HepG2 (cell line): ENCODE results near the gene FNDC3B. TPM values are rescaled to one million over a fixed set of nuclear protein-coding genes. Genes with fewer than 3 reads are reported as not detected.

ENCODE experiments used
- ATAC-seq: fragments of 200-7000 bp; cut with Tn5 transposase; 3 replicates; pipeline ENCODE4 v1.9.1; 2020; ENCODE audit warnings: mild to moderate bottlenecking, moderate library complexity
- BruUV-seq: library from RNA; stranded (reverse); fragments of 400-500 nt; replicated peaks from 2 replicates; lab custom pipeline; 2021; lab: Mats Ljungman, UMichigan
- CTCF ChIA-PET: fragments of 300-600 bp; formaldehyde crosslinking; extraction: SDS; loops from one replicate; lab custom pipeline; 2021; ENCODE audit warnings: low total read pairs, inconsistent platforms, low intra/inter-chr PET ratio; lab: Yijun Ruan, JAX
- POLR2A ChIA-PET: fragments of 350-600 bp; sonication (Branson Sonifier 250); formaldehyde crosslinking; loops from one replicate; lab custom pipeline; 2020; ENCODE audit warnings: antibody characterized with exemption, inconsistent platforms; lab: Yijun Ruan, JAX
- DNase-seq: peaks from one replicate; pipeline ENCODE4 v3.0.0-alpha.2; 2015; ENCODE audit warnings: low spot score
- FAIRE-seq: peaks from 3 replicates; lab custom pipeline; 2011; peaks lifted over from hg19 to GRCh38; lab: Jason Lieb, UNC
- H2AFZ ChIP-seq: one replicate; pipeline ENCODE4 v1.6.1; 2011; ENCODE audit warnings: low read length, inconsistent platforms
- H3K27ac ChIP-seq: fragments of 300-600 bp; 3 replicates; pipeline ENCODE4 v1.8.0; 2011; ENCODE audit warnings: mixed run types, mild to moderate bottlenecking, mixed read lengths, low read length, inconsistent platforms; ENCODE audit not compliant: insufficient read depth; ENCODE audit errors: extremely low read length
- H3K27me3 ChIP-seq, 2 experiments: fragments of 200-600 bp in 1 of 2; 2 replicates in 1 of 2; 3 replicates in 1 of 2; pipeline versions ENCODE4 v1.6.0 to v1.8.0; 2011; ENCODE audit warnings: low read length in 2 of 2, mild to moderate bottlenecking in 2 of 2, moderate library complexity in 2 of 2, inconsistent platforms in 1 of 2; ENCODE audit not compliant: insufficient read depth in 2 of 2, control insufficient read depth in 1 of 2
- H3K36me3 ChIP-seq, 2 experiments: fragments of 200-600 bp in 1 of 2; replicated peaks in 1 of 2; 2 replicates in 1 of 2; 3 replicates in 1 of 2; pipeline versions ENCODE4 v1.5.1 to v1.8.0; 2011; ENCODE audit warnings: low read length in 2 of 2, inconsistent platforms in 1 of 2; ENCODE audit not compliant: insufficient read depth in 2 of 2, control insufficient read depth in 1 of 2
- H3K4me1 ChIP-seq: 2 replicates; pipeline ENCODE4 v1.5.1; 2012; ENCODE audit warnings: low read length, inconsistent platforms; ENCODE audit not compliant: insufficient read depth
- H3K4me2 ChIP-seq: 2 replicates; pipeline ENCODE4 v1.6.0; 2011; ENCODE audit warnings: low read depth, low read length, inconsistent platforms
- H3K4me3 ChIP-seq, 3 experiments: fragments of 200-600 bp in 1 of 3; sonication (generic), shearing (Covaris generic) in 1 of 3; replicated peaks in 1 of 3; 2 replicates each; pipeline ENCODE4 v1.5.1; 2011 to 2016; ENCODE audit warnings: low read length in 3 of 3, inconsistent platforms in 2 of 3, low read depth in 2 of 3, mild to moderate bottlenecking in 2 of 3, control low read depth in 1 of 3, mixed read lengths in 1 of 3; ENCODE audit not compliant: insufficient read depth in 1 of 3
- H3K79me2 ChIP-seq: one replicate; pipeline ENCODE4 v1.6.1; 2011; ENCODE audit warnings: low read length, inconsistent platforms; ENCODE audit not compliant: insufficient read depth
- H3K9ac ChIP-seq: 2 replicates; pipeline ENCODE4 v1.6.0; 2011; ENCODE audit warnings: mild to moderate bottlenecking, low read depth, low read length, inconsistent platforms; ENCODE audit not compliant: insufficient read depth
- H3K9me3 ChIP-seq: 2 replicates; pipeline ENCODE4 v1.5.1; 2012; ENCODE audit warnings: mild to moderate bottlenecking, low read length
- H4K20me1 ChIP-seq: 2 replicates; pipeline ENCODE4 v1.6.0; 2011; ENCODE audit warnings: inconsistent platforms, mild to moderate bottlenecking, low read length, moderate library complexity; ENCODE audit not compliant: insufficient read depth
- CENPX ChIP-seq: sonication (generic); formaldehyde crosslinking; IDR thresholded peaks from 2 replicates; pipeline ENCODE4 v1.9.0; 2021; ENCODE audit warnings: mild to moderate bottlenecking, missing genetic modification reagents, moderate library complexity
- GRHL1 ChIP-seq: sonication (generic); formaldehyde crosslinking; conservative IDR thresholded peaks from 2 replicates; pipeline ENCODE4 v1.8.0; 2022; ENCODE audit warnings: missing genetic modification reagents
- KDM3A ChIP-seq: IDR thresholded peaks from 2 replicates; pipeline ENCODE4 v1.6.1; 2018; ENCODE audit warnings: low read depth, missing compliant biosample characterization
- KDM5A ChIP-seq: fragments of 200-600 bp; sonication (generic); IDR thresholded peaks from 2 replicates; pipeline ENCODE4 v1.7.0; 2018; ENCODE audit warnings: antibody characterized with exemption, mild to moderate bottlenecking, low read length, borderline replicate concordance
- POLR2A ChIP-seq, 2 experiments: IDR thresholded peaks; 2 replicates each; pipeline ENCODE4 v1.6.1; 2011; ENCODE audit warnings: low read depth in 2 of 2, low read length in 2 of 2, mild to moderate bottlenecking in 1 of 2, moderate library complexity in 1 of 2; ENCODE audit not compliant: insufficient read depth in 1 of 2
- RBM22 ChIP-seq: fragments of 200-400 bp; formaldehyde crosslinking; optimal IDR thresholded peaks from 2 replicates; pipeline ENCODE3; 2017; ENCODE audit warnings: mild to moderate bottlenecking, low read length, moderate library complexity
- RFX5 ChIP-seq: IDR thresholded peaks from 2 replicates; pipeline ENCODE4 v1.6.1; 2011; ENCODE audit warnings: low read depth, low read length, improper control_type of control experiment
- RFXAP ChIP-seq: sonication (generic); formaldehyde crosslinking; IDR thresholded peaks from 2 replicates; pipeline ENCODE4 v1.4.0; 2020; ENCODE audit warnings: missing genetic modification reagents, borderline replicate concordance
- ZNF136 ChIP-seq: sonication (generic); formaldehyde crosslinking; IDR thresholded peaks from 2 replicates; pipeline ENCODE4 v1.8.1; 2022; ENCODE audit warnings: low read depth, mild to moderate bottlenecking, moderate library complexity, missing genetic modification reagents
- ZNF329 ChIP-seq: sonication (generic); formaldehyde crosslinking; IDR thresholded peaks from 2 replicates; pipeline ENCODE4 v1.9.0; 2021; ENCODE audit warnings: low read depth, mild to moderate bottlenecking, missing genetic modification reagents
- ZNF678 ChIP-seq: sonication (generic); formaldehyde crosslinking; IDR thresholded peaks from 2 replicates; pipeline ENCODE4 v1.4.0; 2020; ENCODE audit warnings: mild to moderate bottlenecking, missing genetic modification reagents
- ZNF781 ChIP-seq: sonication (generic); formaldehyde crosslinking; IDR thresholded peaks from 2 replicates; pipeline ENCODE4 v1.5.1; 2020; ENCODE audit warnings: borderline replicate concordance, mild to moderate bottlenecking, missing genetic modification reagents; ENCODE audit errors: not compliant biosample characterization
- ZNF784 ChIP-seq: sonication (generic); formaldehyde crosslinking; IDR thresholded peaks from 2 replicates; pipeline ENCODE4 v1.5.1; 2020; ENCODE audit warnings: missing genetic modification reagents, mild to moderate bottlenecking, borderline replicate concordance
- ZSCAN31 ChIP-seq: sonication (generic); formaldehyde crosslinking; IDR thresholded peaks from 2 replicates; pipeline ENCODE4 v1.5.0; 2020; ENCODE audit warnings: low read depth, mild to moderate bottlenecking, missing genetic modification reagents
- WGBS: methylation state at CpG from one replicate; pipeline ENCODE4 v1.1.6; 2017; ENCODE audit warnings: low lambda C conversion rate; 5-methylcytosine and 5-hydroxymethylcytosine counted together
- in situ Hi-C: cut with HindIII; loops from 2 replicates; pipeline ENCODE4 v1.10.0; 2017; ENCODE audit warnings: low pct_unique_long_range_greater_than_20kb; ENCODE audit not compliant: extremely low pct_ligation_motif_present
- intact Hi-C: fragments of 100-400 bp; cut with micrococcal nuclease; formaldehyde crosslinking; loops from one replicate; pipeline ENCODE4 v1.10.0; 2022; ENCODE audit not compliant: unreplicated experiment
- polyA plus RNA-seq, 8 experiments: library from polyadenylated mRNA; depleted of rRNA in 3 of 8; stranded (reverse) in 7 of 8; unstranded in 1 of 8; fragments of >200 nt; fragmentation: Illumina TruSeq in 4 of 8; extraction: Trizol in 4 of 8; gene quantifications; 2 replicates each; pipeline versions ENCODE4 v1.2.1 to v1.2.3, GENCODE V29; 2011 to 2016; ENCODE audit warnings: low read depth in 4 of 8, missing spikeins in 1 of 8, mixed read lengths in 1 of 8; ENCODE audit not compliant: insufficient read depth in 1 of 8
- total RNA-seq, 5 experiments: library from RNA; depleted of rRNA; stranded (reverse); fragments of >200 nt; fragmentation: Illumina TruSeq; extraction: Trizol; gene quantifications; 2 replicates each; pipeline ENCODE4 v1.2.3, GENCODE V29; 2016; ENCODE audit warnings: low read depth in 1 of 5
- TF ChIP-seq, protein P1 (sequence below): sonication (generic); formaldehyde crosslinking; IDR thresholded peaks from 2 replicates; pipeline ENCODE4 v1.5.0; 2020; ENCODE audit warnings: mild to moderate bottlenecking, missing genetic modification reagents

The FNDC3B gene
- total and polyA plus RNA-seq, 2 of the 13 experiments (the other 11 are each of a cell fraction or from before 2014, with no cell fraction given) = 74.8 to 103 TPM

DNA sequence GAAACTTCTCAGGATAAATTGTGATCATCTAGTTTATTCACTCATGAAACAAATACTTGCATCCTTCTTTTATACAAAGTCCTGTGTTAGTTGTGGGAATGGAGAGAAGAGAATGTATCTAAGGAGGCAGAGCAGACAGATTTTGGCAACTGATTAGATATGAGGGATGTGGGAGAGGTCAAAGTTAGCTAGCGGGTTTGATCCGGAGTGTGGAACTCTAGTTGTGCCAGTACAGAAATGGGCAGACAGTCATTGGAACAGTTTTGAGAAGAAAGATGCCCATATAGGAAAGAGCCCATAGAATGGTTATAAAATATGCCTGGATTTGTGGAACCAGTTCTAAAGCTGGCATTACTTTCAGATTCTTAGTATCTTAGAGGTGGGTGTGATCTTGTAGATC is 141.1 kb downstream of the FNDC3B start:
- Histone ChIP-seq H3K4me3 (no peak overlapping the region), H3K79me2 (peaks cover 95% of the 10 kb centered on the region), H3K9ac (0 out of 2 replicates have a peak overlapping the region, but pooled peaks have one; percentile 1), H3K4me2 (peak overlapping the region; percentile 30), H3K27ac (peak overlapping the region; percentile 57), H3K4me1 (peaks cover 87% of the 10 kb centered on the region), H2AFZ (no peak overlapping the region), H4K20me1 (peaks cover 96% of the 10 kb centered on the region), H3K9me3 (no peaks in the 10 kb centered on the region), H3K36me3 (peaks cover 6 to 38% of the 10 kb centered on the region in 2 experiments), H3K27me3 (no peaks in the 10 kb centered on the region)
- ATAC-seq = no peak
- POLR2A ChIA-PET = interaction anchor here (0.6 to 1.7 kb wide), 7 partner anchors 8 to 339 kb away, joined by 3 to 18 read pairs (median 4); no protein-coding TSS in a partner anchor
- WGBS = 85% methylated on average over 2 of the region's 2 CpGs
- no TSS peak for BruUV-seq
- FAIRE-seq = no peak
- TF ChIP-seq KDM5A (0 out of 2 replicates have a peak, but pooled peaks have one; percentile 15), RFX5 (no peak), ZSCAN31 (0 out of 2 replicates have a peak, but pooled peaks have one; percentile 5), ZNF136 (CRISPR knock-in tag) (no peak), ZNF678 (CRISPR knock-in tag) (no peak), ZNF784 (CRISPR knock-in tag) (no peak), RBM22 (peak; percentile 95), RFXAP (no peak), GRHL1 (CRISPR knock-in tag) (no peak), ZNF781 (CRISPR knock-in tag) (no peak), POLR2A (IDR thresholded peaks at IDR 0.05; ENCODE audit: insufficient read depth in 1 of 2, low read depth in 2 of 2, low read length in 2 of 2) (peak in 1 of 2 experiments; percentile 3; a peak in 1 of 4 replicates), ZNF329 (no peak), KDM3A (CRISPR knock-in tag) (no peak), CENPX (CRISPR knock-in tag) (no peak)
- TF ChIP-seq, protein P1, sequence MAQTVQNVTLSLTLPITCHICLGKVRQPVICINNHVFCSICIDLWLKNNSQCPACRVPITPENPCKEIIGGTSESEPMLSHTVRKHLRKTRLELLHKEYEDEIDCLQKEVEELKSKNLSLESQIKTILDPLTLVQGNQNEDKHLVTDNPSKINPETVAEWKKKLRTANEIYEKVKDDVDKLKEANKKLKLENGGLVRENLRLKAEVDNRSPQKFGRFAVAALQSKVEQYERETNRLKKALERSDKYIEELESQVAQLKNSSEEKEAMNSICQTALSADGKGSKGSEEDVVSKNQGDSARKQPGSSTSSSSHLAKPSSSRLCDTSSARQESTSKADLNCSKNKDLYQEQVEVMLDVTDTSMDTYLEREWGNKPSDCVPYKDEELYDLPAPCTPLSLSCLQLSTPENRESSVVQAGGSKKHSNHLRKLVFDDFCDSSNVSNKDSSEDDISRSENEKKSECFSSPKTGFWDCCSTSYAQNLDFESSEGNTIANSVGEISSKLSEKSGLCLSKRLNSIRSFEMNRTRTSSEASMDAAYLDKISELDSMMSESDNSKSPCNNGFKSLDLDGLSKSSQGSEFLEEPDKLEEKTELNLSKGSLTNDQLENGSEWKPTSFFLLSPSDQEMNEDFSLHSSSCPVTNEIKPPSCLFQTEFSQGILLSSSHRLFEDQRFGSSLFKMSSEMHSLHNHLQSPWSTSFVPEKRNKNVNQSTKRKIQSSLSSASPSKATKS (CRISPR knock-in tag) = no peak
- intact Hi-C loops (loop anchor here (2.0 to 5.0 kb wide), 2 partner anchors 22 to 38 kb away; no protein-coding TSS in a partner anchor), in situ Hi-C loops (no loop called here)
- no peak for DNase-seq
- CTCF ChIA-PET = no interaction called here
